ENCODE data around the gene ROBO3. TPM values are rescaled to one million over a fixed set of nuclear protein-coding genes. Genes with fewer than 3 reads are reported as not detected.

The ROBO3 gene
- total RNA-seq, 1 donor from 2014 or later: 12.6 TPM

- no peaks in the 10 kb centered on the region for H3K9me3 ChIP-seq (ENCODE audit: low read depth)
- no peak overlapping the region for H3K27ac ChIP-seq
- H4K20me1 ChIP-seq (ENCODE audit: low read depth): no peaks in the 10 kb centered on the region
- no peaks in the 10 kb centered on the region for H3K79me2 ChIP-seq (ENCODE audit: low read depth)
- peaks cover 9% of the 10 kb centered on the region for H3K27me3 Mint-ChIP-seq (ENCODE audit: insufficient read depth, low read depth)
- H3K36me3 ChIP-seq: no peaks in the 10 kb centered on the region
- H3K4me2 ChIP-seq: no peak overlapping the region
- peaks cover 21% of the 10 kb centered on the region for H3K9me3 Mint-ChIP-seq
- peaks cover 15% of the 10 kb centered on the region for H3K4me1 ChIP-seq
- H3K36me3 Mint-ChIP-seq: no peaks in the 10 kb centered on the region
- no peak overlapping the region for H2AFZ ChIP-seq (replicated peaks)
- H3K27ac Mint-ChIP-seq: no peak overlapping the region
- H3K27me3 ChIP-seq: peaks cover 30% of the 10 kb centered on the region
- no peak for DNase-seq (ENCODE audit: low spot score)
- no peak overlapping the region for H3K4me3 Mint-ChIP-seq
- no peak for TF ChIP-seq EZH2 (IDR thresholded peaks at IDR 0.05)
- peaks cover 11% of the 10 kb centered on the region for H3K4me1 Mint-ChIP-seq
- no peak overlapping the region for H3K9ac ChIP-seq
- H3F3A ChIP-seq (ENCODE audit: low read depth): peaks cover 12% of the 10 kb centered on the region
- no peak overlapping the region for H3K4me3 ChIP-seq
Observed at GRCh38 chr11:124916370-124916710, 51.1 kb downstream of the ROBO3 start.

GRCh38 chr11:124917115-124917637, 51.9 kb downstream of the ROBO3 start:
- Histone ChIP-seq H3K4me1 (peaks cover 15% of the 10 kb centered on the region), H3F3A (ENCODE audit: low read depth) (peaks cover 14% of the 10 kb centered on the region), H3K36me3 (no peaks in the 10 kb centered on the region), H3K27me3 (peaks cover 38% of the 10 kb centered on the region), H3K4me3 (no peak overlapping the region), H2AFZ (replicated peaks) (peak overlapping the region; percentile 57), H3K9ac (no peak overlapping the region), H3K27ac (no peak overlapping the region), H3K79me2 (ENCODE audit: low read depth) (no peaks in the 10 kb centered on the region), H3K9me3 (ENCODE audit: low read depth) (no peaks in the 10 kb centered on the region), H3K4me2 (no peak overlapping the region), H4K20me1 (ENCODE audit: low read depth) (no peaks in the 10 kb centered on the region)
- DNase-seq (ENCODE audit: low spot score): no peak
- H3K9me3 Mint-ChIP-seq: peaks cover 13% of the 10 kb centered on the region
- peaks cover 16% of the 10 kb centered on the region for H3K27me3 Mint-ChIP-seq (ENCODE audit: insufficient read depth, low read depth)
- H3K4me1 Mint-ChIP-seq: peaks cover 11% of the 10 kb centered on the region
- H3K27ac Mint-ChIP-seq: no peak overlapping the region
- TF ChIP-seq CTCF (IDR thresholded peaks at IDR 0.05) (no peak), EZH2phosphoT487 (IDR thresholded peaks at IDR 0.05) (no peak), EZH2 (IDR thresholded peaks at IDR 0.05) (no peak)
- H3K36me3 Mint-ChIP-seq: no peaks in the 10 kb centered on the region
- no peak overlapping the region for H3K4me3 Mint-ChIP-seq

GRCh38 chr11:124918950-124919349, 53.7 kb downstream of the ROBO3 start, which contains the start of gene HEPN1:
Gene HEPN1 (plus strand): TSS chr11:124919250.
- no peaks in the 10 kb centered on the region for H3K9me3 ChIP-seq (ENCODE audit: low read depth)
- no peaks in the 10 kb centered on the region for H4K20me1 ChIP-seq (ENCODE audit: low read depth)
- no peak within 1 kb of the TSS for H3K27ac ChIP-seq
- Mint-ChIP-seq H3K27me3 (ENCODE audit: insufficient read depth, low read depth) (peaks cover 20% of the 10 kb centered on the region), H3K27ac (peak within 1 kb of the TSS; percentile 61), H3K9me3 (peaks cover 13% of the 10 kb centered on the region), H3K36me3 (no peaks in the 10 kb centered on the region), H3K4me1 (peaks cover 11% of the 10 kb centered on the region), H3K4me3 (peak within 1 kb of the TSS; percentile 24)
- no peak for TF ChIP-seq EZH2 (IDR thresholded peaks at IDR 0.05)
- TF ChIP-seq EZH2phosphoT487 (IDR thresholded peaks at IDR 0.05): no peak
- TF ChIP-seq CTCF (IDR thresholded peaks at IDR 0.05): no peak
- H3K4me3 ChIP-seq: no peak within 1 kb of the TSS
- H2AFZ ChIP-seq (replicated peaks): peak within 1 kb of the TSS; percentile 45
- peaks cover 14% of the 10 kb centered on the region for H3F3A ChIP-seq (ENCODE audit: low read depth)
- peaks cover 53% of the 10 kb centered on the region for H3K27me3 ChIP-seq
- no peak for DNase-seq (ENCODE audit: low spot score)
- no peaks in the 10 kb centered on the region for H3K36me3 ChIP-seq
- no peak within 1 kb of the TSS for H3K9ac ChIP-seq
- H3K79me2 ChIP-seq (ENCODE audit: low read depth): no peaks in the 10 kb centered on the region
- peaks cover 15% of the 10 kb centered on the region for H3K4me1 ChIP-seq
- peak within 1 kb of the TSS; percentile 27 for H3K4me2 ChIP-seq

GRCh38 chr11:124919898-124920297, 54.7 kb downstream of the ROBO3 start:
- peaks cover 12% of the 10 kb centered on the region for H3K9me3 Mint-ChIP-seq
- peaks cover 20% of the 10 kb centered on the region for H3K27me3 Mint-ChIP-seq (ENCODE audit: insufficient read depth, low read depth)
- peak overlapping the region; percentile 27 for H3K4me2 ChIP-seq
- peaks cover 14% of the 10 kb centered on the region for H3F3A ChIP-seq (ENCODE audit: low read depth)
- no peak for TF ChIP-seq EZH2 (IDR thresholded peaks at IDR 0.05)
- TF ChIP-seq EZH2phosphoT487 (IDR thresholded peaks at IDR 0.05): no peak
- TF ChIP-seq CTCF (IDR thresholded peaks at IDR 0.05): no peak
- no peak overlapping the region for H3K9ac ChIP-seq
- H4K20me1 ChIP-seq (ENCODE audit: low read depth): no peaks in the 10 kb centered on the region
- no peak overlapping the region for H3K4me3 Mint-ChIP-seq
- H3K27ac Mint-ChIP-seq: no peak overlapping the region
- peaks cover 53% of the 10 kb centered on the region for H3K27me3 ChIP-seq
- no peaks in the 10 kb centered on the region for H3K36me3 ChIP-seq
- no peak overlapping the region for H3K4me3 ChIP-seq
- H3K4me1 ChIP-seq: peaks cover 15% of the 10 kb centered on the region
- peaks cover 11% of the 10 kb centered on the region for H3K4me1 Mint-ChIP-seq
- no peaks in the 10 kb centered on the region for H3K79me2 ChIP-seq (ENCODE audit: low read depth)
- H2AFZ ChIP-seq (replicated peaks): peak overlapping the region; percentile 45
- no peak overlapping the region for H3K27ac ChIP-seq
- no peaks in the 10 kb centered on the region for H3K9me3 ChIP-seq (ENCODE audit: low read depth)
- no peak for DNase-seq (ENCODE audit: low spot score)
- H3K36me3 Mint-ChIP-seq: no peaks in the 10 kb centered on the region
